ENCODE data around the gene COQ8B.

COQ8B gene

GRCh38 chr19:40719414-40719894 lies 2.8 kb upstream of the COQ8B start:
- POLR2A ChIA-PET = interaction anchor here (0.8 kb wide), 1 partner anchor 15 kb away, joined by 3 read pairs; no protein-coding TSS in a partner anchor

GRCh38 chr19:40718774-40719391 lies 2.2 kb upstream of the COQ8B start:
- TF ChIP-seq CTCF (IDR thresholded peaks at IDR 0.05; ENCODE audit: insufficient read depth, low read length, missing control alignments) = no peak
- CTCF ChIA-PET = no interaction called here
- H3K4me3 ChIP-seq (ENCODE audit: low read depth, low read length) = peak overlapping the region; percentile 77
- DNase-seq (ENCODE audit: low read depth, low spot score) = no peak
- POLR2A ChIA-PET = interaction anchor here (0.8 kb wide), 1 partner anchor 15 kb away, joined by 3 read pairs; no protein-coding TSS in a partner anchor

More at GRCh38 chr19:40719414-40719894, 2.8 kb upstream of the COQ8B start:
- CTCF ChIA-PET = no interaction called here
- H3K4me3 ChIP-seq (ENCODE audit: low read depth, low read length) = peak overlapping the region; percentile 77
- TF ChIP-seq CTCF (IDR thresholded peaks at IDR 0.05; ENCODE audit: insufficient read depth, low read length, missing control alignments) = no peak
- no peak for DNase-seq (ENCODE audit: low read depth, low spot score)

GRCh38 chr19:40717880-40718773 lies 1.4 kb upstream of the COQ8B start:
- no peak for TF ChIP-seq CTCF (IDR thresholded peaks at IDR 0.05; ENCODE audit: insufficient read depth, low read length, missing control alignments)
- POLR2A ChIA-PET = interaction anchor here (1.5 kb wide), 2 partner anchors 27 to 80 kb away, joined by 7 to 8 read pairs; partner anchors contain the start of genes EGLN2 and NUMBL
- H3K4me3 ChIP-seq (ENCODE audit: low read depth, low read length) = peak overlapping the region; percentile 77
- CTCF ChIA-PET = no interaction called here
- DNase-seq (ENCODE audit: low read depth, low spot score) = no peak

GRCh38 chr19:40717325-40717879 lies 716 bp upstream of the COQ8B start:
- TF ChIP-seq CTCF (IDR thresholded peaks at IDR 0.05; ENCODE audit: insufficient read depth, low read length, missing control alignments) = no peak
- H3K4me3 ChIP-seq (ENCODE audit: low read depth, low read length) = peak overlapping the region; percentile 77
- ChIA-PET POLR2A (interaction anchor here (1.5 to 1.9 kb wide), 4 partner anchors 27 to 81 kb away, joined by 7 to 10 read pairs (median 8); partner anchors contain the start of genes ACTMAP, EGLN2, NUMBL and RAB4B), CTCF (interaction anchor here (1.5 kb wide), 1 partner anchor 54 kb away, joined by 6 read pairs; no protein-coding TSS in a partner anchor)
- DNase-seq (ENCODE audit: low read depth, low spot score) = no peak

GRCh38 chr19:40716031-40716481 lies 630 bp downstream of the COQ8B start:
- peak overlapping the region; percentile 77 for H3K4me3 ChIP-seq (ENCODE audit: low read depth, low read length)
- no peak for TF ChIP-seq CTCF (IDR thresholded peaks at IDR 0.05; ENCODE audit: insufficient read depth, low read length, missing control alignments)
- CTCF ChIA-PET = interaction anchor here (1.0 to 1.5 kb wide), 2 partner anchors 53 to 91 kb away, joined by 4 to 6 read pairs; no protein-coding TSS in a partner anchor
- DNase-seq (ENCODE audit: low read depth, low spot score) = no peak
- POLR2A ChIA-PET = interaction anchor here (0.7 to 1.9 kb wide), 4 partner anchors 12 to 62 kb away, joined by 3 to 10 read pairs (median 6); partner anchors contain the start of genes ACTMAP, RAB4B and SNRPA
